ENCODE results near the gene RAB6D. TPM values are rescaled to one million over a fixed set of nuclear protein-coding genes. Genes with fewer than 3 reads are reported as not detected.
A peak's percentile ranks its signal among the peaks of the same experiment; 100 is the strongest.
"Not testable (repeated sequence)": the region's sequence is repeated elsewhere in the genome, so short reads cannot be mapped to it uniquely, and the experiment has no call there.

Gene RAB6D
- total and polyA plus RNA-seq, 5 donors from 2014 or later, result 0.06 TPM; not detected in 4

GRCh38 chr2:131389657-131390056, 25.7 kb upstream of the RAB6D start:
- Histone ChIP-seq H3K4me3 (ENCODE audit: low read depth, low read length) (no peak overlapping the region), H3K9me3 (ENCODE audit: control insufficient read depth in 2 of 2, low read length in 2 of 2) (no peaks in the 10 kb centered on the region), H3K36me3 (ENCODE audit: control insufficient read depth, insufficient read depth, low read length) (no peaks in the 10 kb centered on the region), H3K27ac (ENCODE audit: insufficient read depth, low read length, poor library complexity, severe bottlenecking) (no peak overlapping the region), H3K4me1 (ENCODE audit: control insufficient read depth, insufficient read depth, low read length, poor library complexity, severe bottlenecking) (no peaks in the 10 kb centered on the region), H3K27me3 (ENCODE audit: control insufficient read depth, insufficient read depth, low read length) (no peaks in the 10 kb centered on the region)
- DNase-seq (no peak), ATAC-seq (ENCODE audit: low read depth in 2 of 2) (no peak)
- no peaks in the 10 kb centered on the region for H3K9me3 Mint-ChIP-seq
- no peak overlapping the region for H3K27ac Mint-ChIP-seq
- peaks cover 8% of the 10 kb centered on the region for H3K27me3 Mint-ChIP-seq
- H3K36me3 Mint-ChIP-seq, result no peaks in the 10 kb centered on the region
- H3K4me1 Mint-ChIP-seq, result peaks cover 0 to 3% (median 0%) of the 10 kb centered on the region in 4 donors
- H3K4me3 Mint-ChIP-seq, result no peak overlapping the region

- not testable (repeated sequence) for H3K4me3 ChIP-seq (ENCODE audit: low read depth, low read length); H3K9me3 ChIP-seq (ENCODE audit: control insufficient read depth in 2 of 2, low read length in 2 of 2); H3K4me1 Mint-ChIP-seq; H3K4me3 Mint-ChIP-seq; H3K36me3 ChIP-seq (ENCODE audit: control insufficient read depth, insufficient read depth, low read length); H3K9me3 Mint-ChIP-seq; ATAC-seq (ENCODE audit: low read depth in 2 of 2); H3K27me3 ChIP-seq (ENCODE audit: control insufficient read depth, insufficient read depth, low read length); H3K27me3 Mint-ChIP-seq; H3K36me3 Mint-ChIP-seq; H3K27ac Mint-ChIP-seq; H3K4me1 ChIP-seq (ENCODE audit: control insufficient read depth, insufficient read depth, low read length, poor library complexity, severe bottlenecking); DNase-seq; H3K27ac ChIP-seq (ENCODE audit: insufficient read depth, low read length, poor library complexity, severe bottlenecking)
Observed at GRCh38 chr2:131388834-131389233, 24.9 kb upstream of the RAB6D start.

DNA sequence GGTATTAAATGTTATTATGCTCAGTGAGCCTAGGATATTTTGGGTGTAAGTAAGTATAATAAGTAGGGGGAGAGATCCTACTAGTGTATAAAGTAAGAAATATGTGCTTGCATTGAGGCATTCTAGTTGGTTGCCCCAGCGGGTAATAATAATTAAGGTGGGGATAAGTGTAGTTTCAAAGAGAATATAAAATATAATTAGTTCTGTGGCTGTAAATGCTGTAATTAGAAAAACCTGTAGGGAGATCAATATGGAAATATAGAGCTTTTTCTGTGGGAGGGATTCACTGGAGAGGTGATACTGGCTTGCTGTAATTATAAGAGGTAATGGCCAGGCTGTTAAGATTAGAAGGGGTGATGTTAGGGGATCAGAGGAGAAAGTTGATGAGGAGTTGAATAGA, 9.1 kb upstream of the RAB6D start:
- H3K27ac Mint-ChIP-seq; H3K27me3 ChIP-seq (ENCODE audit: control insufficient read depth, insufficient read depth, low read length): not testable (repeated sequence)

GRCh38 chr2:131369954-131370353, 6.0 kb upstream of the RAB6D start:
- peaks cover 14% of the 10 kb centered on the region for H3K27me3 Mint-ChIP-seq
- Histone ChIP-seq H3K27me3 (ENCODE audit: control insufficient read depth, insufficient read depth, low read length) (peaks cover 4% of the 10 kb centered on the region), H3K4me1 (ENCODE audit: control insufficient read depth, insufficient read depth, low read length, poor library complexity, severe bottlenecking) (no peaks in the 10 kb centered on the region), H3K27ac (ENCODE audit: insufficient read depth, low read length, poor library complexity, severe bottlenecking) (no peak overlapping the region), H3K9me3 (ENCODE audit: control insufficient read depth in 2 of 2, low read length in 2 of 2) (no peaks in the 10 kb centered on the region), H3K36me3 (ENCODE audit: control insufficient read depth, insufficient read depth, low read length) (no peaks in the 10 kb centered on the region), H3K4me3 (ENCODE audit: low read depth, low read length) (no peak overlapping the region)
- no peaks in the 10 kb centered on the region for H3K36me3 Mint-ChIP-seq
- peaks cover 0 to 1% (median 0%) of the 10 kb centered on the region in 7 donors for H3K9me3 Mint-ChIP-seq
- peaks cover 0 to under 1% (median 0%) of the 10 kb centered on the region in 4 donors for H3K4me1 Mint-ChIP-seq
- no peak overlapping the region for H3K27ac Mint-ChIP-seq
- H3K4me3 Mint-ChIP-seq, result no peak overlapping the region
- no peak for DNase-seq
- no peak for ATAC-seq (ENCODE audit: low read depth in 2 of 2)

More for the DNA sequence above, 9.1 kb upstream of the RAB6D start:
- not testable (repeated sequence) for H3K27ac ChIP-seq (ENCODE audit: insufficient read depth, low read length, poor library complexity, severe bottlenecking); H3K9me3 ChIP-seq (ENCODE audit: control insufficient read depth in 2 of 2, low read length in 2 of 2); DNase-seq; H3K4me3 Mint-ChIP-seq; H3K4me3 ChIP-seq (ENCODE audit: low read depth, low read length); H3K36me3 ChIP-seq (ENCODE audit: control insufficient read depth, insufficient read depth, low read length); H3K36me3 Mint-ChIP-seq; H3K27me3 Mint-ChIP-seq; H3K4me1 Mint-ChIP-seq; H3K4me1 ChIP-seq (ENCODE audit: control insufficient read depth, insufficient read depth, low read length, poor library complexity, severe bottlenecking); ATAC-seq (ENCODE audit: low read depth in 2 of 2); H3K9me3 Mint-ChIP-seq

GRCh38 chr2:131368493-131369066, 4.6 kb upstream of the RAB6D start:
- not testable (repeated sequence) for H3K27me3 ChIP-seq (ENCODE audit: control insufficient read depth, insufficient read depth, low read length); H3K27ac ChIP-seq (ENCODE audit: insufficient read depth, low read length, poor library complexity, severe bottlenecking); ATAC-seq (ENCODE audit: low read depth in 2 of 2); H3K4me3 Mint-ChIP-seq; H3K36me3 ChIP-seq (ENCODE audit: control insufficient read depth, insufficient read depth, low read length); H3K9me3 Mint-ChIP-seq; H3K27ac Mint-ChIP-seq; H3K9me3 ChIP-seq (ENCODE audit: control insufficient read depth in 2 of 2, low read length in 2 of 2); H3K36me3 Mint-ChIP-seq; DNase-seq; H3K4me1 Mint-ChIP-seq; H3K4me1 ChIP-seq (ENCODE audit: control insufficient read depth, insufficient read depth, low read length, poor library complexity, severe bottlenecking); H3K4me3 ChIP-seq (ENCODE audit: low read depth, low read length)
- H3K27me3 Mint-ChIP-seq, result peaks cover 21% of the 10 kb centered on the region

DNA sequence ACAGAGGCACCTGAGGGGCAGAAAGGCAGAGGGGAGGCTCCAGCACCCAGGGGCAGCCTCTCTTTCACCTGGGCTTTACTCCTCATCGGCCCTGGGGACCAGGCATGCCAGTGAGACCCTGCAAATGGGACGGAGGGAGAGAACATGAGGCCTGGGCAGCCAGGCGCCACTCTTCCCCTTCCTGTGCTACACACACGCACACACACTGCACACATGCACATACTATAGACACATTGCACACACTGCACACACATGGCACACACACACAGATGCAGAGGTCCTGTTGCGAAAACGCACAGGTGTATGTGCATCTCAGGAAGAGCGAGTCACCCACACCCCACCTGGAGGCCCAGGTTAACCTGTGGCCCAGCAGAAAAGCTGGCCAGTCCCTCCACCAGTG, 3.4 kb upstream of the RAB6D start:
- Mint-ChIP-seq H3K4me3 (no peak overlapping the region), H3K27ac (no peak overlapping the region), H3K4me1 (peaks cover 4 to 8% (median 4%) of the 10 kb centered on the region in 4 donors), H3K9me3 (peaks cover 0 to 5% (median 0%) of the 10 kb centered on the region in 7 donors), H3K27me3 (peaks cover 28% of the 10 kb centered on the region), H3K36me3 (no peaks in the 10 kb centered on the region)
- Histone ChIP-seq H3K4me3 (ENCODE audit: low read depth, low read length) (no peak overlapping the region), H3K9me3 (ENCODE audit: control insufficient read depth in 2 of 2, low read length in 2 of 2) (no peaks in the 10 kb centered on the region), H3K27me3 (ENCODE audit: control insufficient read depth, insufficient read depth, low read length) (peaks cover 9% of the 10 kb centered on the region), H3K4me1 (ENCODE audit: control insufficient read depth, insufficient read depth, low read length, poor library complexity, severe bottlenecking) (peaks cover 2% of the 10 kb centered on the region), H3K36me3 (ENCODE audit: control insufficient read depth, insufficient read depth, low read length) (no peaks in the 10 kb centered on the region), H3K27ac (ENCODE audit: insufficient read depth, low read length, poor library complexity, severe bottlenecking) (no peak overlapping the region)
- DNase-seq (no peak), ATAC-seq (ENCODE audit: low read depth in 2 of 2) (no peak)

GRCh38 chr2:131366643-131367042, 2.7 kb upstream of the RAB6D start:
- H3K27me3 ChIP-seq (ENCODE audit: control insufficient read depth, insufficient read depth, low read length), result peaks cover 9% of the 10 kb centered on the region
- Mint-ChIP-seq H3K27me3 (peaks cover 35% of the 10 kb centered on the region), H3K9me3 (peaks cover 0 to 5% (median 0%) of the 10 kb centered on the region in 7 donors), H3K27ac (no peak overlapping the region), H3K36me3 (no peaks in the 10 kb centered on the region), H3K4me3 (no peak overlapping the region), H3K4me1 (peaks cover 4 to 8% (median 4%) of the 10 kb centered on the region in 4 donors)
- H3K27ac ChIP-seq (ENCODE audit: insufficient read depth, low read length, poor library complexity, severe bottlenecking), result no peak overlapping the region
- no peak overlapping the region for H3K4me3 ChIP-seq (ENCODE audit: low read depth, low read length)
- no peaks in the 10 kb centered on the region for H3K36me3 ChIP-seq (ENCODE audit: control insufficient read depth, insufficient read depth, low read length)
- ATAC-seq (ENCODE audit: low read depth in 2 of 2), result no peak
- H3K9me3 ChIP-seq (ENCODE audit: control insufficient read depth in 2 of 2, low read length in 2 of 2), result no peaks in the 10 kb centered on the region
- peaks cover 2% of the 10 kb centered on the region for H3K4me1 ChIP-seq (ENCODE audit: control insufficient read depth, insufficient read depth, low read length, poor library complexity, severe bottlenecking)
- DNase-seq, result no peak

DNA sequence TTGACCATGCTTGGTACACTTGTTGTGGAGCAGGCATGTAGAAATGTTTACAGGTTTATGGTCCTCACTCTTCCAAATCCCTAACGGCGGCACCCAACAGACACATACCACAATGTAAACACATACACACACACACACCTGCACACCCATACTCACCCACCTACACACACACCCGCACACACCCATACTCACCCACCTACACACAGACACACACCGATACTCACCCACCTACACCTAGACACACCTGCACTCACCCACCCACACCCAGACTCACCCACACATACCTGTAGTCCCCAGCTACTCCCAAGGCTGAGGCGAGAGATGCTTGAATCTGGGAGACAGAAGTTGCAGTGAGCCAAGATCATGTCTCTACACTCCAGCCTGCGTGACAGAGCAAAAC, 1.5 kb upstream of the RAB6D start:
- H3K4me3 ChIP-seq (ENCODE audit: low read depth, low read length), result no peak overlapping the region
- peaks cover 0 to 6% (median 0%) of the 10 kb centered on the region in 7 donors for H3K9me3 Mint-ChIP-seq
- ATAC-seq (ENCODE audit: low read depth in 2 of 2) (no peak), DNase-seq (no peak)
- H3K27me3 ChIP-seq (ENCODE audit: control insufficient read depth, insufficient read depth, low read length), result peaks cover 9% of the 10 kb centered on the region
- peak overlapping the region in 1 of 4 donors; percentile 32 for H3K4me3 Mint-ChIP-seq
- H3K27ac ChIP-seq (ENCODE audit: insufficient read depth, low read length, poor library complexity, severe bottlenecking), result no peak overlapping the region
- no peaks in the 10 kb centered on the region for H3K36me3 ChIP-seq (ENCODE audit: control insufficient read depth, insufficient read depth, low read length)
- no peak overlapping the region for H3K27ac Mint-ChIP-seq
- H3K4me1 Mint-ChIP-seq, result peaks cover 4 to 9% (median 6%) of the 10 kb centered on the region in 4 donors
- H3K4me1 ChIP-seq (ENCODE audit: control insufficient read depth, insufficient read depth, low read length, poor library complexity, severe bottlenecking), result peaks cover 2% of the 10 kb centered on the region
- peaks cover 43% of the 10 kb centered on the region for H3K27me3 Mint-ChIP-seq
- H3K36me3 Mint-ChIP-seq, result no peaks in the 10 kb centered on the region
- no peaks in the 10 kb centered on the region for H3K9me3 ChIP-seq (ENCODE audit: control insufficient read depth in 2 of 2, low read length in 2 of 2)
